Measurements from ENCODE around the gene CFTR. TPM values are rescaled to one million over a fixed set of nuclear protein-coding genes. Genes with fewer than 3 reads are reported as not detected.

CFTR gene
- total RNA-seq, 3 donors from 2014 or later (not counting 1 experiment from before 2014, with no cell fraction given), result not detected

GRCh38 chr7:117698018-117698417, 218.2 kb downstream of the CFTR start:
- Histone ChIP-seq H3K27me3 (ENCODE audit: control insufficient read depth, insufficient read depth, low read length) (no peaks in the 10 kb centered on the region), H3K4me3 (ENCODE audit: low read length) (no peak overlapping the region), H3K4me1 (ENCODE audit: control insufficient read depth, insufficient read depth, low read length) (no peaks in the 10 kb centered on the region), H3K27ac (ENCODE audit: low read length) (no peak overlapping the region), H3K36me3 (ENCODE audit: control insufficient read depth, insufficient read depth, low read length) (no peaks in the 10 kb centered on the region), H3K9me3 (ENCODE audit: control insufficient read depth, insufficient read depth, low read length) (no peaks in the 10 kb centered on the region)
- ATAC-seq, result no peak
- Mint-ChIP-seq H3K27ac (no peak overlapping the region), H3K4me1 (no peaks in the 10 kb centered on the region), H3K4me3 (no peak overlapping the region), H3K36me3 (no peaks in the 10 kb centered on the region), H3K9me3 (peaks cover 7% of the 10 kb centered on the region in 2 donors), H3K27me3 (ENCODE audit: low read depth in 2 of 2) (no peaks in the 10 kb centered on the region)
- no peak for TF ChIP-seq CTCF (IDR thresholded peaks at IDR 0.05)
- 80% methylated on average over 2 of the region's 2 CpGs for WGBS (ENCODE audit: insufficient coverage)
- DNase-seq, result no peak
- intact Hi-C loops (cut with micrococcal nuclease), result no loop called here

GRCh38 chr7:117704063-117704462, 224.2 kb downstream of the CFTR start:
- Histone ChIP-seq H3K9me3 (ENCODE audit: control insufficient read depth, insufficient read depth, low read length) (no peaks in the 10 kb centered on the region), H3K4me3 (ENCODE audit: low read length) (no peak overlapping the region), H3K4me1 (ENCODE audit: control insufficient read depth, insufficient read depth, low read length) (no peaks in the 10 kb centered on the region), H3K36me3 (ENCODE audit: control insufficient read depth, insufficient read depth, low read length) (no peaks in the 10 kb centered on the region), H3K27ac (ENCODE audit: low read length) (no peak overlapping the region), H3K27me3 (ENCODE audit: control insufficient read depth, insufficient read depth, low read length) (no peaks in the 10 kb centered on the region)
- H3K27me3 Mint-ChIP-seq (ENCODE audit: low read depth in 2 of 2), result no peaks in the 10 kb centered on the region
- H3K9me3 Mint-ChIP-seq, result peaks cover 3 to 6% of the 10 kb centered on the region in 2 donors
- WGBS (ENCODE audit: insufficient coverage), result no CpG with 5 or more reads among the region's 3 CpGs
- H3K27ac Mint-ChIP-seq, result no peak overlapping the region
- no peaks in the 10 kb centered on the region for H3K4me1 Mint-ChIP-seq
- TF ChIP-seq CTCF (IDR thresholded peaks at IDR 0.05), result no peak
- H3K36me3 Mint-ChIP-seq, result no peaks in the 10 kb centered on the region
- no peak overlapping the region for H3K4me3 Mint-ChIP-seq
- no peak for ATAC-seq
- DNase-seq, result no peak
- intact Hi-C loops (cut with micrococcal nuclease), result no loop called here

DNA sequence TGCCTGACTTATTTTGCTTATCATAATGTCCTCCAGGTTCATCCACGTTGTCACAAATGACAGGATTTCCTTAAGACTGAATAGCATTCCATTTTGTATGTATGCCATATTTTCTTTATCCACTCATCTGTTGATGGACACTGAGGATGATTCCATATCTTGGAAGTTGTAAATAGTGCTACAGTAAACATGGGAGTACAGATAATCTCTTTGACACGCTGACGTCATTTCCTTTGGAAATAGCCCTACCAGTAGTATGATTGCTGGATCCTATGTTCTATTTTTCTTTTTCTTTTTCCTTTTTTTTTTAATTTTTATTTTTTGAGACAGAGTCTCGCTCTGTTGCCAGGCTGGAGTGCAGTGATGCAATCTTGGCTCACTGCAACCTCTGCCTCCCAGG, 225.8 kb downstream of the CFTR start:
- WGBS (ENCODE audit: insufficient coverage), result 90% methylated on average over 3 of the region's 4 CpGs
- Histone ChIP-seq H3K4me1 (ENCODE audit: control insufficient read depth, insufficient read depth, low read length) (no peaks in the 10 kb centered on the region), H3K27ac (ENCODE audit: low read length) (no peak overlapping the region), H3K36me3 (ENCODE audit: control insufficient read depth, insufficient read depth, low read length) (no peaks in the 10 kb centered on the region), H3K4me3 (ENCODE audit: low read length) (no peak overlapping the region), H3K9me3 (ENCODE audit: control insufficient read depth, insufficient read depth, low read length) (no peaks in the 10 kb centered on the region), H3K27me3 (ENCODE audit: control insufficient read depth, insufficient read depth, low read length) (no peaks in the 10 kb centered on the region)
- no peaks in the 10 kb centered on the region for H3K36me3 Mint-ChIP-seq
- ATAC-seq, result no peak
- no peak overlapping the region for H3K4me3 Mint-ChIP-seq
- no peak overlapping the region for H3K27ac Mint-ChIP-seq
- H3K4me1 Mint-ChIP-seq, result no peaks in the 10 kb centered on the region
- TF ChIP-seq CTCF (IDR thresholded peaks at IDR 0.05), result no peak
- H3K9me3 Mint-ChIP-seq, result peaks cover 3 to 4% of the 10 kb centered on the region in 2 donors
- no peak for DNase-seq
- H3K27me3 Mint-ChIP-seq (ENCODE audit: low read depth in 2 of 2), result no peaks in the 10 kb centered on the region
- intact Hi-C loops (cut with micrococcal nuclease), result no loop called here

GRCh38 chr7:117706210-117706609, 226.4 kb downstream of the CFTR start:
- no peaks in the 10 kb centered on the region for H3K9me3 ChIP-seq (ENCODE audit: control insufficient read depth, insufficient read depth, low read length)
- H3K4me3 ChIP-seq (ENCODE audit: low read length), result no peak overlapping the region
- Mint-ChIP-seq H3K4me1 (no peaks in the 10 kb centered on the region), H3K4me3 (no peak overlapping the region), H3K27me3 (ENCODE audit: low read depth in 2 of 2) (no peaks in the 10 kb centered on the region), H3K36me3 (no peaks in the 10 kb centered on the region), H3K27ac (no peak overlapping the region), H3K9me3 (peaks cover 3 to 4% of the 10 kb centered on the region in 2 donors)
- H3K36me3 ChIP-seq (ENCODE audit: control insufficient read depth, insufficient read depth, low read length), result no peaks in the 10 kb centered on the region
- H3K27me3 ChIP-seq (ENCODE audit: control insufficient read depth, insufficient read depth, low read length), result no peaks in the 10 kb centered on the region
- intact Hi-C loops (cut with micrococcal nuclease), result no loop called here
- H3K4me1 ChIP-seq (ENCODE audit: control insufficient read depth, insufficient read depth, low read length), result no peaks in the 10 kb centered on the region
- no peak for TF ChIP-seq CTCF (IDR thresholded peaks at IDR 0.05)
- no peak for DNase-seq
- 100% methylated on average over 1 of the region's 2 CpGs for WGBS (ENCODE audit: insufficient coverage)
- ATAC-seq, result no peak
- H3K27ac ChIP-seq (ENCODE audit: low read length), result no peak overlapping the region

Measured in natural killer cell (primary cell).